HG03060 (cell line): ENCODE measurements around the gene CLEC6A.
A peak's percentile ranks its signal among the peaks of the same experiment; 100 is the strongest.
"Not testable (repeated sequence)": the region's sequence is repeated elsewhere in the genome, so short reads cannot be mapped to it uniquely, and the experiment has no call there.

Experiments
- ATAC-seq: cut with Tn5 transposase; IDR thresholded peaks from one replicate; pipeline ENCODE4 v1.9.1; 2021; ENCODE audit warnings: low read depth, moderate number of reproducible peaks; ENCODE audit not compliant: unreplicated experiment

The CLEC6A gene

GRCh38 chr12:8493084-8493483 is 37.3 kb downstream of the CLEC6A start:
- ATAC-seq = peak; percentile 91

DNA sequence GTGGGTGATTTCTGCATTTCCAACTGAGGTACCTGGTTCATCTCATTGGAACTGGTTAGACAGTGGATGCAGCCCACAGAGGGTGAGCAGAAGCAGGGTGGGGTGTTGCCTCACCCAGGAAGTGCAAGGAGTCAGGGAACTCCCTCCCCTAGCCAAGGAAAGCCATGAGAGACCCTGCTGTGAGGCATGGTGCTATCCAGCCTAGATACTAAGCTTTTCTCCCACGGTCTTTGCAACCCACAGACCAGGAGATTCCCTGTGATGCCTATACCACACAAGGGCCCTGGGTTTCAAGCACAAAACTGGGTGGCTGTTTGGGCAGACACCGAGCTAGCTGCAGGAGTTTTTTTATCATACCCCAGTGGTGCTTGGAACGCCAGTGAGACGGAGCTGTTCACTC is 39.9 kb downstream of the CLEC6A start:
- ATAC-seq = not testable (repeated sequence)

GRCh38 chr12:8496074-8496473 is 40.3 kb downstream of the CLEC6A start:
- not testable (repeated sequence) for ATAC-seq

GRCh38 chr12:8499616-8500015 is 43.9 kb downstream of the CLEC6A start:
- no peak for ATAC-seq

GRCh38 chr12:8501720-8502119 is 46.0 kb downstream of the CLEC6A start:
- ATAC-seq = no peak

DNA sequence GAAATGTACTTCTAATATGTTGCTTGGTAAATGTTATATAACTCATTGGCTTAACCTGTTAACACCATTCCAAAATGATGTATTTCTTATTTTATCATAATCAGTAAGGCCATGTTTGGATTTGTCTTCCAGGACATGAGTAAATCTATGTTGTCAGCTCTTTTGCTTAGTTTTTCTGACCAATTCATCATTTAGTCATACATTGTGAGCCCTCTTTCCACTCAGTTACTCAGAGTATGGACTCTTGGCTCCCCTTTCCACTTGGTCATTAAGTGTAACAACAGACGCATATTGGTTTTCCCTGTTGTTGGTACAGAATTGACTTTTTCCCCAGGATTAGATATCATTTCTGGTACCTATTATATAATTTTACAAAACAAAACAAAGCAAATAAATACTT is 48.6 kb downstream of the CLEC6A start:
- ATAC-seq = no peak

DNA sequence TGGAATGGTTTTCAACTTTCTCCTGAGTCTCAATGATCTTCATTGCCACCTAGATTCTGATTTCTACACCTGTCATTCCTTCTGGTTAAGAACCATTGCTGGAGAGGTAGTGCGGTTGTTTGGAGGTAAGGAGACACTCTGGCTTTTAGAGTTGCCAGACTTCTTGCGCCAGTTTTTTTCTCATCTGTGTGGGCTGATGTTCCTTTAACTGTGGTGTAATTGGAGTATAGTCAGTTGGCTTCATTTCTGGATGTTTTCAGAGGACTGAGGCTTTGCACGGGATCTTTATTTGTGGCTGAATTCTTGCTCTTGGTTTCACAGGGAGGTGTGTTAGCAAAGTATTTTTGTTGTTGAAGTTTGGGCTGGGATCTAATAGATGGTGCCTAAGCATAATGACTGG is 51.8 kb downstream of the CLEC6A start:
- ATAC-seq = no peak

DNA sequence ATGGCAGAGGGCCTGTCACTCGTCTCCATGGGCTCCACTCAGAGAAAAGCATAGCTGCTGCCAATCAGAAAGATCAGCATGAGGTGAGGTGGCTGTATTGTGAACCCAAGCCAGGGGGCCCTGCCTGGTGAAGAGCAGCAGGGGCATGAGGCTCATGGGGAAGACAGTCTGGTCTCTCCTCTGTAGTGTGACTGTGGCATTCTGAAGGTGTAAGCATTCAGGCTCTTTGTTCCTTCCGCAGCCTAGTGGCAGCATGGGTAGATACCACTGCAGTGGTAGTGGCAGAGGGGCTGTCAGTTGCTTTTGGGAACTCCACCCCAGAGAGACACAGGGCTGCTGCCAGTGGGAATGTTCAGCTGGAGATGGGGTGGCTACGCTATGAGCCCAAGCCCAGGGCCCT is 52.5 kb downstream of the CLEC6A start:
- ATAC-seq = no peak

- ATAC-seq = no peak
Observed at GRCh38 chr12:8508910-8509841, 53.4 kb downstream of the CLEC6A start.

- no peak for ATAC-seq
Observed at GRCh38 chr12:8513256-8513655, 57.5 kb downstream of the CLEC6A start, which contains the start of gene CLEC4D. TSS of gene CLEC4D (plus strand) at chr12:8513503. CDS start at chr12:8513733, 230 bp downstream.

GRCh38 chr12:8517971-8518370 is 62.2 kb downstream of the CLEC6A start:
- no peak for ATAC-seq

DNA sequence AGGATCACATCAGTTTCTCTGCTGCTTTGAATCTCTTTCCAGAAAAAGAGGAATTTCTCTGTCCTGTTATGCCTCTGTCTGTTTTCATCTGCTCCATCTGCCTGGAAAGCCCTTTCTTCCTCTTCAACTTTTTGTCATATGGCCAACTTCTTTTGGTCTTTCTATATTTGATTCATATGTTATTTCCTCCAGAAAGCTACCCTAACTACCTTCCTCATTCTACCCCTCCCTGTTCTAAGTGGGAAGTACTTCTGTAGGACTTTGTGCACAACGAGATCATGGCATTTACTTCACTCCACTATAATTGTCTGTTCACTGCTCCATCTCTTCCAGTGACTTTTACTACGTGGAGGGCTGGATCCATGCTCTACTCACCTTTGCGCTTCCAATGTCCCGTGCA is 63.4 kb downstream of the CLEC6A start:
- ATAC-seq = no peak

GRCh38 chr12:8527250-8528130 is 71.7 kb downstream of the CLEC6A start:
- no peak for ATAC-seq
